Astrocyte (in vitro differentiated cells and primary cell): ENCODE measurements around the gene CDK5R1. TPM values are rescaled to one million over a fixed set of nuclear protein-coding genes. Genes with fewer than 3 reads are reported as not detected.

ENCODE experiments used
- total RNA-seq: library from RNA; stranded (reverse); gene quantifications from 2 replicates; pipeline ENCODE4 v1.2.1, GENCODE V29; 2021

Gene CDK5R1
- total RNA-seq, 1 donor from 2014 or later: 7.6 TPM

Other genes starting within 250 kb of the CDK5R1 start
- gene RHBDL3, start 221.2 kb upstream of the CDK5R1 start, total RNA-seq: 1.1 and 1.4 TPM in 2 replicates
- gene C17orf75, start 144.8 kb upstream of the CDK5R1 start, total RNA-seq: 15.3 and 16.2 TPM in 2 replicates
- gene ZNF207, start 136.8 kb upstream of the CDK5R1 start, total RNA-seq: 148 and 168 TPM in 2 replicates
- 118 and 129 TPM in 2 replicates for gene PSMD11, start 42.5 kb upstream of the CDK5R1 start, total RNA-seq